IMR-90 (cell line): ENCODE measurements around the gene ZNF526. TPM values are rescaled to one million over a fixed set of nuclear protein-coding genes. Genes with fewer than 3 reads are reported as not detected.
A peak's percentile ranks its signal among the peaks of the same experiment; 100 is the strongest.

Experiments
- ATAC-seq: fragments of 200-7000 bp; cut with Tn5 transposase; 2 replicates; pipeline ENCODE4 v1.9.1; 2020; ENCODE audit warnings: low read depth, mild to moderate bottlenecking, moderate library complexity
- BruUV-seq: library from RNA; stranded (reverse); fragments of 400-500 nt; replicated peaks from 2 replicates; lab custom pipeline; 2021; lab: Mats Ljungman, UMichigan
- CTCF ChIA-PET: fragments of 300-600 bp; formaldehyde crosslinking; extraction: SDS; loops from one replicate; lab custom pipeline; 2021; ENCODE audit warnings: antibody characterized with exemption; lab: Yijun Ruan, JAX
- POLR2A ChIA-PET: fragments of 300-600 bp; sonication (Branson Sonifier 250); formaldehyde crosslinking; loops from one replicate; lab custom pipeline; 2022; ENCODE audit warnings: antibody characterized with exemption; ENCODE audit not compliant: unreplicated experiment; lab: Charles Lee
- DNase-seq: peaks from one replicate; pipeline ENCODE4 v3.0.0; 2013
- H2AFZ ChIP-seq: replicated peaks from 2 replicates; pipeline ENCODE3; 2013; ENCODE audit warnings: low read length, mild to moderate bottlenecking; ENCODE audit not compliant: poor library complexity
- H2AK5ac ChIP-seq: 2 replicates; pipeline ENCODE4 v1.6.1; 2013; ENCODE audit warnings: low read depth, low read length, inconsistent platforms
- H2AK9ac ChIP-seq: replicated peaks from 2 replicates; pipeline ENCODE3; 2013; ENCODE audit warnings: mild to moderate bottlenecking, low read depth, low read length, moderate library complexity; ENCODE audit not compliant: poor library complexity
- H2BK120ac ChIP-seq: 2 replicates; pipeline ENCODE4 v1.6.1; 2013; ENCODE audit warnings: low read depth, low read length, inconsistent platforms
- H2BK15ac ChIP-seq: 3 replicates; pipeline ENCODE4 v1.6.1; 2013; ENCODE audit warnings: low read depth, low read length, inconsistent platforms
- H2BK20ac ChIP-seq: 2 replicates; pipeline ENCODE4 v1.6.1; 2013; ENCODE audit warnings: low read depth, mild to moderate bottlenecking, inconsistent platforms, low read length, moderate library complexity
- H2BK5ac ChIP-seq: 2 replicates; pipeline ENCODE4 v1.6.1; 2013; ENCODE audit warnings: mild to moderate bottlenecking, low read depth, low read length, inconsistent platforms; ENCODE audit not compliant: poor library complexity, severe bottlenecking
- H3K14ac ChIP-seq: replicated peaks from 2 replicates; pipeline ENCODE4 v1.6.1; 2013; ENCODE audit warnings: low read depth, low read length, inconsistent platforms
- H3K18ac ChIP-seq: 2 replicates; pipeline ENCODE4 v1.6.1; 2013; ENCODE audit warnings: low read depth, low read length, control low read depth
- H3K23ac ChIP-seq: 2 replicates; pipeline ENCODE4 v1.6.1; 2013; ENCODE audit warnings: low read depth, low read length, inconsistent platforms
- H3K27ac ChIP-seq: 2 replicates; pipeline ENCODE4 v1.5.1; 2013; ENCODE audit warnings: mild to moderate bottlenecking, control low read depth, low read length; ENCODE audit not compliant: insufficient read depth
- H3K27me3 ChIP-seq: 2 replicates; pipeline ENCODE4 v1.6.1; 2013; ENCODE audit warnings: low read length; ENCODE audit not compliant: control insufficient read depth, insufficient read depth
- H3K36me3 ChIP-seq: 2 replicates; pipeline ENCODE4 v1.6.1; 2013; ENCODE audit warnings: low read length, mixed read lengths; ENCODE audit not compliant: control insufficient read depth, insufficient read depth
- H3K4ac ChIP-seq: 2 replicates; pipeline ENCODE4 v1.6.1; 2013; ENCODE audit warnings: low read depth, low read length, inconsistent platforms
- H3K4me1 ChIP-seq: 2 replicates; pipeline ENCODE4 v1.6.1; 2013; ENCODE audit warnings: low read length, mixed read lengths; ENCODE audit not compliant: control insufficient read depth, insufficient read depth
- H3K4me2 ChIP-seq: 2 replicates; pipeline ENCODE4 v1.6.1; 2013; ENCODE audit warnings: low read depth, mild to moderate bottlenecking, control low read depth, low read length, moderate library complexity
- H3K4me3 ChIP-seq: 2 replicates; pipeline ENCODE4 v1.5.1; 2013; ENCODE audit warnings: low read depth, mild to moderate bottlenecking, control low read depth, low read length, moderate library complexity; ENCODE audit not compliant: insufficient read depth
- H3K56ac ChIP-seq: 2 replicates; pipeline ENCODE4 v1.6.1; 2013; ENCODE audit warnings: low read length, inconsistent platforms; ENCODE audit not compliant: insufficient read depth; ENCODE audit errors: extremely low read depth
- H3K79me1 ChIP-seq, 2 experiments: 2 replicates each; pipeline ENCODE4 v1.6.1; 2013; ENCODE audit warnings: low read length in 2 of 2, inconsistent platforms in 1 of 2, low read depth in 1 of 2
- H3K9ac ChIP-seq: 2 replicates; pipeline ENCODE4 v1.6.1; 2013; ENCODE audit warnings: low read depth, low read length, control low read depth
- H3K9me1 ChIP-seq: 2 replicates; pipeline ENCODE4 v1.6.1; 2013; ENCODE audit warnings: low read length, inconsistent platforms; ENCODE audit not compliant: insufficient read depth
- H3K9me3 ChIP-seq: 2 replicates; pipeline ENCODE4 v1.6.1; 2013; ENCODE audit warnings: low read length; ENCODE audit not compliant: control insufficient read depth, insufficient read depth
- H4K20me1 ChIP-seq: 2 replicates; pipeline ENCODE4 v1.6.1; 2013; ENCODE audit warnings: low read length, inconsistent platforms; ENCODE audit not compliant: insufficient read depth
- H4K5ac ChIP-seq: 2 replicates; pipeline ENCODE4 v1.6.1; 2013; ENCODE audit warnings: mild to moderate bottlenecking, low read depth, low read length, control low read depth
- H4K8ac ChIP-seq, 2 experiments: 2 replicates each; pipeline ENCODE4 v1.6.1; 2013; ENCODE audit warnings: low read depth in 2 of 2, low read length in 2 of 2, control low read depth in 1 of 2, inconsistent platforms in 1 of 2
- H4K91ac ChIP-seq: 2 replicates; pipeline ENCODE4 v1.6.1; 2013; ENCODE audit warnings: low read depth, low read length, inconsistent platforms; ENCODE audit not compliant: insufficient read depth
- CEBPB ChIP-seq: IDR thresholded peaks from 2 replicates; pipeline ENCODE4 v1.6.1; 2012; ENCODE audit warnings: low read depth, low read length, improper control_type of control experiment
- FOS ChIP-seq: fragments of 150-350 bp; IDR thresholded peaks from 2 replicates; pipeline ENCODE4 v1.6.1; 2016; ENCODE audit warnings: low read depth, low read length
- MAZ ChIP-seq: IDR thresholded peaks from 2 replicates; pipeline ENCODE4 v1.6.1; 2012; ENCODE audit warnings: low read depth, mild to moderate bottlenecking, low read length, improper control_type of control experiment, moderate library complexity, borderline replicate concordance
- MXI1 ChIP-seq: IDR thresholded peaks from 2 replicates; pipeline ENCODE4 v1.6.1; 2012; ENCODE audit warnings: low read depth, mild to moderate bottlenecking, low read length, moderate library complexity, borderline replicate concordance
- NFE2L2 ChIP-seq: fragments of 150-350 bp; IDR thresholded peaks from 2 replicates; pipeline ENCODE4 v1.6.1; 2016; ENCODE audit warnings: low read depth, mild to moderate bottlenecking, low read length
- POLR2A ChIP-seq: IDR thresholded peaks from 2 replicates; pipeline ENCODE4 v1.6.1; 2012; ENCODE audit warnings: mild to moderate bottlenecking, low read depth, low read length
- RAD21 ChIP-seq: IDR thresholded peaks from 2 replicates; pipeline ENCODE4 v1.6.1; 2012; ENCODE audit warnings: low read length, improper control_type of control experiment
- RCOR1 ChIP-seq: IDR thresholded peaks from 2 replicates; pipeline ENCODE4 v1.6.1; 2012; ENCODE audit warnings: mild to moderate bottlenecking, low read length, improper control_type of control experiment; ENCODE audit not compliant: insufficient replicate concordance
- RFX5 ChIP-seq: IDR thresholded peaks from 2 replicates; pipeline ENCODE4 v1.8.0; 2012; ENCODE audit warnings: low read depth, mild to moderate bottlenecking, low read length, moderate library complexity
- SMC3 ChIP-seq: fragments of 150-350 bp; IDR thresholded peaks from 2 replicates; pipeline ENCODE4 v1.6.1; 2016; ENCODE audit warnings: low read depth, mild to moderate bottlenecking, antibody characterized with exemption, low read length, moderate library complexity
- WGBS, 2 experiments: methylation state at CpG; one replicate each; pipeline versions ENCODE4 v1.1.5 to v1.1.7; 2013; ENCODE audit warnings: missing lambda C conversion rate in 2 of 2; ENCODE audit not compliant: insufficient read length in 1 of 2; ENCODE audit errors: extremely low coverage in 2 of 2; 5-methylcytosine and 5-hydroxymethylcytosine counted together
- dilution Hi-C: fragments of 300-500 bp; cut with HindIII; formaldehyde crosslinking; loops from one replicate; pipeline ENCODE4 v1.14.3; 2018; ENCODE audit warnings: low sequenced_read_pairs; ENCODE audit not compliant: unreplicated experiment
- in situ Hi-C: fragments of 300-500 bp; cut with MboI; formaldehyde crosslinking; loops from 3 replicates; pipeline ENCODE4 v1.14.3; 2019; ENCODE audit warnings: low sequenced_read_pairs, inconsistent platforms, mixed read lengths
- intact Hi-C: fragments of 100-400 bp; cut with micrococcal nuclease; formaldehyde crosslinking; loops from 2 replicates; pipeline ENCODE4 v1.10.0; 2022
- polyA plus RNA-seq, 3 experiments: library from polyadenylated mRNA; depleted of rRNA; stranded (reverse); fragments of >200 nt; gene quantifications; 2 replicates each; pipeline ENCODE4 v1.2.3, GENCODE V29; 2012; ENCODE audit warnings: low replicate concordance in 1 of 3
- total RNA-seq: library from RNA; depleted of rRNA; stranded (reverse); fragments of >200 nt; gene quantifications from 2 replicates; pipeline ENCODE4 v1.2.3, GENCODE V29; 2012
- TF ChIP-seq, protein P1 (sequence below): conservative IDR thresholded peaks from 2 replicates; pipeline ENCODE4 v1.5.1; 2012; ENCODE audit warnings: mild to moderate bottlenecking, low read depth, low read length, improper control_type of control experiment
- TF ChIP-seq, protein P2 (sequence below): fragments of 150-350 bp; IDR thresholded peaks from 2 replicates; pipeline ENCODE4 v1.6.1; 2017; ENCODE audit warnings: mild to moderate bottlenecking, antibody characterized with exemption, low read length, low read depth

The ZNF526 gene
- total and polyA plus RNA-seq, 2 of the 4 experiments (the other 2 are of a cell fraction) = 7.3 to 13.6 TPM

DNA sequence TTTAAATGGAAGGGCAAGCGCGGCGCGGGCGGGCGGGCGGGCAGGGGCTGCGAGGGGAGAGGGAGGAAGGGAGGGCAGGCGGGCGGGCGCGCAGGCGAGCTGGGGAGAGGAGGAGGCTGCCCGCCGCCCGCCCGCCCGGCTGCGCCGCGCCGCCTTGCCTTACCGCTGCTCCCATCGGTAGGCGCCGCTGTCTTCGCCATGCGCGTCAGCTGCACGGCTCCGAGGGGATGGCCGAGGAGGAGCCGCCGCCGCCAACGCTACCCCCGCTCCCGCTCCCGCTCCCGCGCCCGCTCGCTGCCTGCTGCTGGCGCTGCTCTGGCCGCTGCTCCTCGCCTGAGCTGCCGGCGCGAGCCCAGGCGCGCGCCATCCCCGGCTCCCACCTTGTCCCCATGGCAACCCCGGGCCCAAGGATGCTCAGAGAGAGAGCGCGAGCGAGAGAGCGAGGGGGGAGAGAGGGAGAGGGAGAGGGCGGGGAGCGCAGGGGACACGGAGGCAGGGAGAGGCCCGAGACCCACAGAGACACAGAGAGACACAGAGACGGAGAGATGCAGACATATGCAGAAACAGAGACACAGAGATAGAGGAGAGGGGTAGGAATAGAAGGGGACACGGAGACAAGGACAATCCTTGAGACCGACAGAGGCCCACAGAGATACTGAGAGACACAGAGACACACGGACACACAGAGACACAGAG is 43.0 kb upstream of the ZNF526 start:
- intact Hi-C loops (loop anchor here (2.0 kb wide), 1 partner anchor 44 kb away; the partner anchor contains the start of gene POU2F2), in situ Hi-C loops (no loop called here)
- peak overlapping the region; percentile 86 for H2AFZ ChIP-seq

More for the DNA sequence above, 43.0 kb upstream of the ZNF526 start:
- no peak overlapping the region for H4K8ac ChIP-seq
- no peak overlapping the region for H3K18ac ChIP-seq
- no peaks in the 10 kb centered on the region for H3K36me3 ChIP-seq
- H2BK15ac ChIP-seq = no peak overlapping the region
- 0% methylated on average over 20 of the region's 66 CpGs; no CpG with 5 or more reads in 1 of the 2 experiments for WGBS, 2 experiments
- H3K4ac ChIP-seq = no peak overlapping the region
- TF ChIP-seq NFE2L2 (no peak), POLR2A (no peak), CEBPB (no peak), RFX5 (no peak), MXI1 (no peak), SMC3 (0 out of 2 replicates have a peak, but pooled peaks have one; percentile 8), RCOR1 (no peak), MAZ (peak; percentile 57; the same call in 1 of the 2 replicates), RAD21 (peak; percentile 25; the same call in 1 of the 2 replicates), FOS (no peak)
- TF ChIP-seq, protein P1, sequence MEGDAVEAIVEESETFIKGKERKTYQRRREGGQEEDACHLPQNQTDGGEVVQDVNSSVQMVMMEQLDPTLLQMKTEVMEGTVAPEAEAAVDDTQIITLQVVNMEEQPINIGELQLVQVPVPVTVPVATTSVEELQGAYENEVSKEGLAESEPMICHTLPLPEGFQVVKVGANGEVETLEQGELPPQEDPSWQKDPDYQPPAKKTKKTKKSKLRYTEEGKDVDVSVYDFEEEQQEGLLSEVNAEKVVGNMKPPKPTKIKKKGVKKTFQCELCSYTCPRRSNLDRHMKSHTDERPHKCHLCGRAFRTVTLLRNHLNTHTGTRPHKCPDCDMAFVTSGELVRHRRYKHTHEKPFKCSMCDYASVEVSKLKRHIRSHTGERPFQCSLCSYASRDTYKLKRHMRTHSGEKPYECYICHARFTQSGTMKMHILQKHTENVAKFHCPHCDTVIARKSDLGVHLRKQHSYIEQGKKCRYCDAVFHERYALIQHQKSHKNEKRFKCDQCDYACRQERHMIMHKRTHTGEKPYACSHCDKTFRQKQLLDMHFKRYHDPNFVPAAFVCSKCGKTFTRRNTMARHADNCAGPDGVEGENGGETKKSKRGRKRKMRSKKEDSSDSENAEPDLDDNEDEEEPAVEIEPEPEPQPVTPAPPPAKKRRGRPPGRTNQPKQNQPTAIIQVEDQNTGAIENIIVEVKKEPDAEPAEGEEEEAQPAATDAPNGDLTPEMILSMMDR = peak; percentile 54
- TF ChIP-seq, protein P2, sequence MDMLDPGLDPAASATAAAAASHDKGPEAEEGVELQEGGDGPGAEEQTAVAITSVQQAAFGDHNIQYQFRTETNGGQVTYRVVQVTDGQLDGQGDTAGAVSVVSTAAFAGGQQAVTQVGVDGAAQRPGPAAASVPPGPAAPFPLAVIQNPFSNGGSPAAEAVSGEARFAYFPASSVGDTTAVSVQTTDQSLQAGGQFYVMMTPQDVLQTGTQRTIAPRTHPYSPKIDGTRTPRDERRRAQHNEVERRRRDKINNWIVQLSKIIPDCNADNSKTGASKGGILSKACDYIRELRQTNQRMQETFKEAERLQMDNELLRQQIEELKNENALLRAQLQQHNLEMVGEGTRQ = no peak
- H3K14ac ChIP-seq = no peak overlapping the region
- no peak overlapping the region for H3K9ac ChIP-seq
- no peak overlapping the region for H3K27ac ChIP-seq
- H3K9me1 ChIP-seq = no peaks in the 10 kb centered on the region
- H3K4me1 ChIP-seq = peaks cover 2% of the 10 kb centered on the region; the same call in 1 of the 2 replicates
- H4K5ac ChIP-seq = no peak overlapping the region
- no peak overlapping the region for H2BK5ac ChIP-seq
- no peaks in the 10 kb centered on the region for H3K9me3 ChIP-seq
- dilution Hi-C loops = no loop called here
- peaks cover 80% of the 10 kb centered on the region for H3K27me3 ChIP-seq
- no peak overlapping the region for H2AK5ac ChIP-seq
- no peak overlapping the region for H2AK9ac ChIP-seq
- H3K56ac ChIP-seq = no peak overlapping the region
- CTCF ChIA-PET = interaction anchor here (0.8 kb wide), 1 partner anchor 13 kb away, joined by 4 read pairs; no protein-coding TSS in a partner anchor
- H4K91ac ChIP-seq = no peak overlapping the region
- H3K4me3 ChIP-seq = peak overlapping the region; percentile 64
- peak; percentile 99 for ATAC-seq
- H2BK120ac ChIP-seq = no peak overlapping the region
- no peaks in the 10 kb centered on the region for H3K79me1 ChIP-seq
- peak overlapping the region; percentile 53 for H3K4me2 ChIP-seq
- DNase-seq = peak; percentile 76
- no TSS peak for BruUV-seq
- H4K20me1 ChIP-seq = 0 out of 2 replicates have a peak, but pooled peaks cover 6% of the 10 kb centered on the region
- H2BK20ac ChIP-seq = no peak overlapping the region
- POLR2A ChIA-PET = no interaction called here
- H3K23ac ChIP-seq = no peak overlapping the region
